Measurements from ENCODE around the gene PACS2. TPM values are rescaled to one million over a fixed set of nuclear protein-coding genes. Genes with fewer than 3 reads are reported as not detected.

The PACS2 gene
- total RNA-seq, 1 donor from 2014 or later = 105 TPM

- no peak for DNase-seq (ENCODE audit: low spot score)
Observed at GRCh38 chr14:105439710-105440553, 125.4 kb downstream of the PACS2 start.

- DNase-seq (ENCODE audit: low spot score) = no peak
Observed at GRCh38 chr14:105440554-105440900, 126.0 kb downstream of the PACS2 start.

- no peak for DNase-seq (ENCODE audit: low spot score)
Observed at GRCh38 chr14:105440992-105441391, 126.4 kb downstream of the PACS2 start.

GRCh38 chr14:105442125-105442524 is 127.6 kb downstream of the PACS2 start:
- no peak for DNase-seq (ENCODE audit: low spot score)

- no peak for DNase-seq (ENCODE audit: low spot score)
Observed at GRCh38 chr14:105442834-105443233, 128.3 kb downstream of the PACS2 start.

GRCh38 chr14:105444859-105445258 is 130.3 kb downstream of the PACS2 start:
- DNase-seq (ENCODE audit: low spot score) = no peak

GRCh38 chr14:105445290-105445689 is 130.7 kb downstream of the PACS2 start:
- no peak for DNase-seq (ENCODE audit: low spot score)

GRCh38 chr14:105445901-105446845 is 131.6 kb downstream of the PACS2 start:
- DNase-seq (ENCODE audit: low spot score) = no peak

- no peak for DNase-seq (ENCODE audit: low spot score)
Observed at GRCh38 chr14:105446971-105447370, 132.4 kb downstream of the PACS2 start.

Other genes with a start within 250 kb of the PACS2 start
- gene GPR132, start 249.3 kb upstream of the PACS2 start, total RNA-seq = 3.7 TPM
- gene JAG2, start 146.0 kb upstream of the PACS2 start, total RNA-seq = 12.7 TPM
- 47.2 TPM for gene NUDT14, start 133.4 kb upstream of the PACS2 start, total RNA-seq
- 50.8 TPM for gene BTBD6, start 66.2 kb upstream of the PACS2 start, total RNA-seq
- 51.7 TPM for gene BRF1, start 13.7 kb upstream of the PACS2 start, total RNA-seq
- gene TEX22, start 83.8 kb downstream of the PACS2 start, total RNA-seq = 2.6 TPM
- gene MTA1, start 105.1 kb downstream of the PACS2 start, total RNA-seq = 111 TPM
- 130 TPM for gene CRIP2, start 160.1 kb downstream of the PACS2 start, total RNA-seq
- gene CRIP1, start 172.1 kb downstream of the PACS2 start, total RNA-seq = 35.7 TPM
- gene TEDC1, start 176.5 kb downstream of the PACS2 start, total RNA-seq = 10.8 TPM
- gene TMEM121, start 211.8 kb downstream of the PACS2 start, total RNA-seq = 3.7 TPM